NOMO-1 (cell line): ENCODE results near the gene MAST1.
"Not testable (repeated sequence)": the region's sequence is repeated elsewhere in the genome, so short reads cannot be mapped to it uniquely, and the experiment has no call there.

Source experiments
- DNase-seq, 2 experiments: peaks; one replicate each; lab custom pipeline; 2025; ENCODE audit not compliant: unreplicated experiment in 2 of 2; lab: John Stamatoyannopoulos, UW

MAST1 gene

GRCh38 chr19:12800923-12801465 lies 37.3 kb upstream of the MAST1 start:
- no peak for DNase-seq

GRCh38 chr19:12801466-12802266 lies 36.6 kb upstream of the MAST1 start, which contains the start of the genes PRDX2 and THSD8:
Gene PRDX2, minus strand, starts transcription at chr19:12801800. Its CDS starts 539 bp downstream, at chr19:12801261.
Gene THSD8, plus strand, starts transcription at chr19:12802069. Its CDS starts 3 bp downstream, at chr19:12802072.
- DNase-seq = peak; percentile 54 to 75

GRCh38 chr19:12802267-12803106 lies 35.8 kb upstream of the MAST1 start:
- DNase-seq = no peak

- DNase-seq = no peak
Observed at GRCh38 chr19:12804051-12804450, 34.3 kb upstream of the MAST1 start.

- peak; percentile 91 for DNase-seq
Observed at GRCh38 chr19:12806242-12807081, 31.9 kb upstream of the MAST1 start, which contains the start of gene RNASEH2A. Gene RNASEH2A, plus strand, starts transcription at chr19:12806584. Its CDS starts 90 bp downstream, at chr19:12806674.

GRCh38 chr19:12815088-12815487 lies 23.2 kb upstream of the MAST1 start:
- no peak for DNase-seq

- DNase-seq = not testable (repeated sequence)
Observed at GRCh38 chr19:12817188-12817587, 21.1 kb upstream of the MAST1 start.

- DNase-seq = not testable (repeated sequence)
Observed at GRCh38 chr19:12817810-12818209, 20.5 kb upstream of the MAST1 start.

GRCh38 chr19:12821761-12822160 lies 16.6 kb upstream of the MAST1 start:
- DNase-seq = no peak

- no peak for DNase-seq
Observed at GRCh38 chr19:12825254-12826131, 12.8 kb upstream of the MAST1 start.

GRCh38 chr19:12828494-12828893 lies 9.8 kb upstream of the MAST1 start:
- DNase-seq = no peak

GRCh38 chr19:12833418-12833737 lies 4.9 kb upstream of the MAST1 start:
- no peak for DNase-seq

GRCh38 chr19:12833738-12834565 lies 4.4 kb upstream of the MAST1 start:
- no peak for DNase-seq

- DNase-seq = no peak
Observed at GRCh38 chr19:12834566-12834943, 3.8 kb upstream of the MAST1 start, which contains the start of gene RTBDN. Gene RTBDN, minus strand, starts transcription at chr19:12834579. Its CDS starts 4,600 bp downstream, at chr19:12829979.

GRCh38 chr19:12834976-12835757 lies 3.1 kb upstream of the MAST1 start:
- no peak for DNase-seq

GRCh38 chr19:12836529-12836863 lies 1.8 kb upstream of the MAST1 start:
- DNase-seq = no peak

- DNase-seq = no peak
Observed at GRCh38 chr19:12837225-12837624, 1.1 kb upstream of the MAST1 start.
